GM12801 (cell line): Measurements from ENCODE around the gene SLC4A8.

Source experiments
- CTCF ChIP-seq: IDR thresholded peaks from one replicate; pipeline ENCODE4 v1.5.1; 2011; ENCODE audit warnings: control low read depth; ENCODE audit not compliant: insufficient read length; ENCODE audit errors: extremely low read depth

Gene SLC4A8

GRCh38 chr12:51424662-51425539, at the start of gene SLC4A8:
Gene SLC4A8, plus strand, starts transcription at chr12:51424831. Its CDS starts 157 bp downstream, at chr12:51424988.
- TF ChIP-seq CTCF, result no peak

- no peak for TF ChIP-seq CTCF
Measured at GRCh38 chr12:51374856-51375255, 49.8 kb upstream of the SLC4A8 start.

- no peak for TF ChIP-seq CTCF
Measured at GRCh38 chr12:51377099-51377984, 47.3 kb upstream of the SLC4A8 start.

- no peak for TF ChIP-seq CTCF
Measured at GRCh38 chr12:51378749-51379148, 45.9 kb upstream of the SLC4A8 start.

- TF ChIP-seq CTCF, result no peak
Measured at GRCh38 chr12:51379571-51379970, 45.1 kb upstream of the SLC4A8 start.

- TF ChIP-seq CTCF, result no peak
Measured at GRCh38 chr12:51381226-51382079, 43.2 kb upstream of the SLC4A8 start.
